Endodermal cell (in vitro differentiated cells): ENCODE data around the gene SHC2. TPM values are rescaled to one million over a fixed set of nuclear protein-coding genes. Genes with fewer than 3 reads are reported as not detected.

ENCODE experiments used
- DNase-seq: peaks from one replicate; pipeline ENCODE4 v3.0.0-alpha.2; 2017
- H3K27ac ChIP-seq: 2 replicates; pipeline ENCODE4 v1.5.1; 2013; ENCODE audit warnings: mild to moderate bottlenecking, low read depth, low read length, moderate library complexity
- H3K27me3 ChIP-seq: 2 replicates; pipeline ENCODE4 v1.6.1; 2013; ENCODE audit warnings: mild to moderate bottlenecking, low read length, moderate library complexity; ENCODE audit not compliant: insufficient read depth, control insufficient read depth, poor library complexity, severe bottlenecking
- H3K36me3 ChIP-seq: 2 replicates; pipeline ENCODE4 v1.7.0; 2013; ENCODE audit warnings: mild to moderate bottlenecking, low read length, moderate library complexity; ENCODE audit not compliant: control insufficient read depth, insufficient read depth
- H3K4me1 ChIP-seq: one replicate; pipeline ENCODE4 v1.7.0; 2013; ENCODE audit warnings: low read length; ENCODE audit not compliant: control insufficient read depth, insufficient read depth
- H3K4me3 ChIP-seq: 2 replicates; pipeline ENCODE4 v1.5.1; 2013; ENCODE audit warnings: mild to moderate bottlenecking, low read length, moderate library complexity
- H3K9ac ChIP-seq: 2 replicates; pipeline ENCODE4 v1.6.1; 2013; ENCODE audit warnings: mild to moderate bottlenecking, low read length, moderate library complexity; ENCODE audit not compliant: poor library complexity, severe bottlenecking; ENCODE audit errors: extremely low read depth
- H3K9me3 ChIP-seq: 2 replicates; pipeline ENCODE4 v1.6.1; 2013; ENCODE audit warnings: mild to moderate bottlenecking, low read length, moderate library complexity; ENCODE audit not compliant: control insufficient read depth
- H3K27ac Mint-ChIP-seq: 2 replicates; pipeline ENCODE4 v1.8.0; 2020; ENCODE audit warnings: mixed read lengths
- H3K27me3 Mint-ChIP-seq: 2 replicates; pipeline ENCODE4 v1.8.0; 2021; ENCODE audit warnings: mild to moderate bottlenecking, mixed read lengths; ENCODE audit not compliant: insufficient read depth
- H3K36me3 Mint-ChIP-seq: 2 replicates; pipeline ENCODE4 v1.8.0; 2020; ENCODE audit warnings: low read depth, mixed read lengths
- H3K4me1 Mint-ChIP-seq: 2 replicates; pipeline ENCODE4 v1.8.0; 2020; ENCODE audit warnings: mixed read lengths
- H3K4me3 Mint-ChIP-seq: 2 replicates; pipeline ENCODE4 v1.8.0; 2020; ENCODE audit warnings: mild to moderate bottlenecking, moderate library complexity, mixed read lengths
- H3K9me3 Mint-ChIP-seq: 2 replicates; pipeline ENCODE4 v1.8.0; 2020; ENCODE audit warnings: mild to moderate bottlenecking, mixed read lengths
- whole genome bisulfite sequencing, 2 experiments: methylation state at CpG; one replicate each; pipeline versions ENCODE4 v1.1.5 to v1.1.7; 2013; ENCODE audit warnings: missing lambda C conversion rate in 2 of 2, mixed read lengths in 1 of 2; ENCODE audit not compliant: insufficient coverage in 1 of 2, insufficient read length in 1 of 2; 5-methylcytosine and 5-hydroxymethylcytosine counted together
- total RNA-seq, 2 donors: library from RNA; stranded (reverse); fragmentation: NEBNext Ultra II Directional in 1 of 2; extraction: Animal tissue kit (Norgen Biotek cat#: 25700) in 1 of 2; gene quantifications; 2 replicates in 1 of 2; 3 replicates in 1 of 2; pipeline ENCODE4 v1.2.1, GENCODE V29; 2021
- TF ChIP-seq, protein P1 (sequence below): fragments of 200-600 bp; sonication (generic); conservative IDR thresholded peaks from 2 replicates; pipeline ENCODE4 v1.5.0; 2021; ENCODE audit warnings: antibody characterized with exemption, mild to moderate bottlenecking

Gene SHC2
- total RNA-seq, 2 donors from 2014 or later, result 56.5 to 93.0 TPM

GRCh38 chr19:402786-403185 is 58.0 kb downstream of the SHC2 start:
- no peaks in the 10 kb centered on the region for H3K36me3 Mint-ChIP-seq
- Histone ChIP-seq H3K27ac (no peak overlapping the region), H3K9me3 (no peaks in the 10 kb centered on the region), H3K36me3 (no peaks in the 10 kb centered on the region), H3K9ac (no peak overlapping the region), H3K4me1 (no peaks in the 10 kb centered on the region), H3K27me3 (no peaks in the 10 kb centered on the region), H3K4me3 (no peak overlapping the region)
- H3K4me3 Mint-ChIP-seq, result no peak overlapping the region
- WGBS, 2 experiments, result 93 to 95% methylated on average over 8 to 11 of the region's 11 CpGs
- H3K27ac Mint-ChIP-seq, result no peak overlapping the region
- H3K9me3 Mint-ChIP-seq, result no peaks in the 10 kb centered on the region
- no peak for DNase-seq
- TF ChIP-seq, protein P1, sequence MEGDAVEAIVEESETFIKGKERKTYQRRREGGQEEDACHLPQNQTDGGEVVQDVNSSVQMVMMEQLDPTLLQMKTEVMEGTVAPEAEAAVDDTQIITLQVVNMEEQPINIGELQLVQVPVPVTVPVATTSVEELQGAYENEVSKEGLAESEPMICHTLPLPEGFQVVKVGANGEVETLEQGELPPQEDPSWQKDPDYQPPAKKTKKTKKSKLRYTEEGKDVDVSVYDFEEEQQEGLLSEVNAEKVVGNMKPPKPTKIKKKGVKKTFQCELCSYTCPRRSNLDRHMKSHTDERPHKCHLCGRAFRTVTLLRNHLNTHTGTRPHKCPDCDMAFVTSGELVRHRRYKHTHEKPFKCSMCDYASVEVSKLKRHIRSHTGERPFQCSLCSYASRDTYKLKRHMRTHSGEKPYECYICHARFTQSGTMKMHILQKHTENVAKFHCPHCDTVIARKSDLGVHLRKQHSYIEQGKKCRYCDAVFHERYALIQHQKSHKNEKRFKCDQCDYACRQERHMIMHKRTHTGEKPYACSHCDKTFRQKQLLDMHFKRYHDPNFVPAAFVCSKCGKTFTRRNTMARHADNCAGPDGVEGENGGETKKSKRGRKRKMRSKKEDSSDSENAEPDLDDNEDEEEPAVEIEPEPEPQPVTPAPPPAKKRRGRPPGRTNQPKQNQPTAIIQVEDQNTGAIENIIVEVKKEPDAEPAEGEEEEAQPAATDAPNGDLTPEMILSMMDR, result no peak
- no peaks in the 10 kb centered on the region for H3K4me1 Mint-ChIP-seq
- H3K27me3 Mint-ChIP-seq, result peaks cover 2% of the 10 kb centered on the region

- H3K36me3 Mint-ChIP-seq, result no peaks in the 10 kb centered on the region
- H3K9me3 ChIP-seq, result no peaks in the 10 kb centered on the region
- no peaks in the 10 kb centered on the region for H3K4me1 Mint-ChIP-seq
- H3K4me1 ChIP-seq, result no peaks in the 10 kb centered on the region
- no peak overlapping the region for H3K4me3 Mint-ChIP-seq
- 82 to 83% methylated on average over 28 to 38 of the region's 38 CpGs for WGBS, 2 experiments
- H3K27me3 ChIP-seq, result no peaks in the 10 kb centered on the region
- no peaks in the 10 kb centered on the region for H3K9me3 Mint-ChIP-seq
- no peak overlapping the region for H3K27ac Mint-ChIP-seq
- no peaks in the 10 kb centered on the region for H3K36me3 ChIP-seq
- no peak overlapping the region for H3K9ac ChIP-seq
- H3K27ac ChIP-seq, result no peak overlapping the region
- TF ChIP-seq, protein P1, result no peak
- no peak overlapping the region for H3K4me3 ChIP-seq
- H3K27me3 Mint-ChIP-seq, result peaks cover 4% of the 10 kb centered on the region
- no peak for DNase-seq
Measured at GRCh38 chr19:401866-402511, 58.8 kb downstream of the SHC2 start.

- Mint-ChIP-seq H3K27me3 (peaks cover 4% of the 10 kb centered on the region), H3K27ac (peak overlapping the region; percentile 64), H3K36me3 (no peaks in the 10 kb centered on the region), H3K9me3 (no peaks in the 10 kb centered on the region), H3K4me3 (no peak overlapping the region), H3K4me1 (no peaks in the 10 kb centered on the region)
- DNase-seq, result no peak
- TF ChIP-seq, protein P1, result no peak
- no peak overlapping the region for H3K4me3 ChIP-seq
- H3K4me1 ChIP-seq, result no peaks in the 10 kb centered on the region
- H3K9ac ChIP-seq, result no peak overlapping the region
- H3K27me3 ChIP-seq, result no peaks in the 10 kb centered on the region
- H3K27ac ChIP-seq, result no peak overlapping the region
- H3K36me3 ChIP-seq, result no peaks in the 10 kb centered on the region
- H3K9me3 ChIP-seq, result no peaks in the 10 kb centered on the region
- 93 to 94% methylated on average over 28 to 43 of the region's 43 CpGs for WGBS, 2 experiments
Measured at GRCh38 chr19:400976-401865, 59.6 kb downstream of the SHC2 start.
